ENCODE results near the gene ZNF512B.
A peak's percentile ranks its signal among the peaks of the same experiment; 100 is the strongest.
"Not testable (repeated sequence)": the region's sequence is repeated elsewhere in the genome, so short reads cannot be mapped to it uniquely, and the experiment has no call there.

Gene ZNF512B

GRCh38 chr20:63969838-63970713, at the start of gene ZNF512B:
TSS of gene ZNF512B (minus strand) at chr20:63969930. CDS start at chr20:63967950, 1,980 bp downstream.
- no peak for DNase-seq (ENCODE audit: low read depth in 1 of 2, low spot score in 1 of 2)

- DNase-seq (ENCODE audit: low read depth in 1 of 2, low spot score in 1 of 2) = no peak
These were observed 45.9 kb upstream of the ZNF512B start for GRCh38 chr20:64015635-64016034.

- not testable (repeated sequence) for DNase-seq (ENCODE audit: low read depth in 1 of 2, low spot score in 1 of 2)
These were observed 42.8 kb upstream of the ZNF512B start for GRCh38 chr20:64012385-64013154.

- DNase-seq (ENCODE audit: low read depth in 1 of 2, low spot score in 1 of 2) = no peak
These were observed 41.6 kb upstream of the ZNF512B start for GRCh38 chr20:64011366-64011779.

GRCh38 chr20:64010711-64011237, 41.0 kb upstream of the ZNF512B start:
- no peak for DNase-seq (ENCODE audit: low read depth in 1 of 2, low spot score in 1 of 2)

GRCh38 chr20:64009811-64010387, 40.2 kb upstream of the ZNF512B start:
- DNase-seq (ENCODE audit: low read depth in 1 of 2, low spot score in 1 of 2) = no peak

GRCh38 chr20:64006902-64007301, 37.2 kb upstream of the ZNF512B start:
- no peak for DNase-seq (ENCODE audit: low read depth in 1 of 2, low spot score in 1 of 2)

GRCh38 chr20:64006490-64006889, 36.8 kb upstream of the ZNF512B start:
- DNase-seq (ENCODE audit: low read depth in 1 of 2, low spot score in 1 of 2) = no peak

GRCh38 chr20:64005394-64005793, 35.7 kb upstream of the ZNF512B start:
- DNase-seq (ENCODE audit: low read depth in 1 of 2, low spot score in 1 of 2) = no peak

GRCh38 chr20:64003960-64004725, 34.4 kb upstream of the ZNF512B start:
- no peak for DNase-seq (ENCODE audit: low read depth in 1 of 2, low spot score in 1 of 2)

GRCh38 chr20:64001607-64002011, 31.9 kb upstream of the ZNF512B start:
- DNase-seq (ENCODE audit: low read depth in 1 of 2, low spot score in 1 of 2) = no peak

GRCh38 chr20:64000906-64001305, 31.2 kb upstream of the ZNF512B start:
- no peak for DNase-seq (ENCODE audit: low read depth in 1 of 2, low spot score in 1 of 2)

GRCh38 chr20:63982937-63983336, 13.2 kb upstream of the ZNF512B start:
- no peak for DNase-seq (ENCODE audit: low read depth in 1 of 2, low spot score in 1 of 2)

- peak; percentile 86 to 93 for DNase-seq (ENCODE audit: low read depth in 1 of 2, low spot score in 1 of 2)
These were observed 11.3 kb upstream of the ZNF512B start, which contains the start of gene PRPF6 for GRCh38 chr20:63980806-63981728. TSS of gene PRPF6 (plus strand) at chr20:63981132. CDS start at chr20:63981246, 114 bp downstream.

GRCh38 chr20:63980317-63980805, 10.6 kb upstream of the ZNF512B start:
- no peak for DNase-seq (ENCODE audit: low read depth in 1 of 2, low spot score in 1 of 2)

- peak; percentile 62 to 73 for DNase-seq (ENCODE audit: low read depth in 1 of 2, low spot score in 1 of 2)
These were observed 10.0 kb upstream of the ZNF512B start, which contains the start of gene SAMD10 for GRCh38 chr20:63979557-63980316. TSS of gene SAMD10 (minus strand) at chr20:63979642. CDS start at chr20:63979467, 175 bp downstream.

- DNase-seq (ENCODE audit: low read depth in 1 of 2, low spot score in 1 of 2) = no peak
These were observed 9.5 kb upstream of the ZNF512B start for GRCh38 chr20:63979229-63979556.

Data from activated CD4-positive, alpha-beta T cell treated with anti-CD3 and anti-CD28 coated beads, Interleukin-2, amount 50 U/mL, for 24 hours (primary cell).